PFSK-1 (cell line): ENCODE results near the gene TAX1BP1.

Experiments
- FOXP2 ChIP-seq: optimal IDR thresholded peaks from 2 replicates; pipeline ENCODE3; 2011; ENCODE audit warnings: borderline replicate concordance, control low read depth, inconsistent platforms; ENCODE audit not compliant: insufficient read depth; ENCODE audit errors: extremely low read length, extremely low read depth
- POLR2AphosphoS5 ChIP-seq: IDR thresholded peaks from 2 replicates; pipeline ENCODE4 v1.6.1; 2012; ENCODE audit warnings: low read depth, mild to moderate bottlenecking, control low read depth, low read length, moderate library complexity
- REST ChIP-seq, 2 experiments: IDR thresholded peaks; 2 replicates each; pipeline versions ENCODE4 v1.6.1 to v1.8.0; 2011 to 2012; ENCODE audit warnings: low read depth in 2 of 2, low read length in 2 of 2, control low read depth in 1 of 2, inconsistent platforms in 1 of 2, mild to moderate bottlenecking in 1 of 2, moderate library complexity in 1 of 2; ENCODE audit not compliant: insufficient read depth in 1 of 2
- SIN3A ChIP-seq: IDR thresholded peaks from 2 replicates; pipeline ENCODE4 v1.6.1; 2012; ENCODE audit warnings: mild to moderate bottlenecking, low read length, moderate library complexity, borderline replicate concordance; ENCODE audit not compliant: insufficient read depth
- TAF1 ChIP-seq: IDR thresholded peaks from 2 replicates; pipeline ENCODE4 v1.6.1; 2012; ENCODE audit warnings: low read length, control low read depth, borderline replicate concordance; ENCODE audit not compliant: insufficient read depth

TAX1BP1 gene

GRCh38 chr7:27734583-27734982 lies 5.4 kb upstream of the TAX1BP1 start:
- TF ChIP-seq FOXP2 (no peak), REST (IDR thresholded peaks at IDR 0.05; ENCODE audit: insufficient read depth in 1 of 2, low read depth in 2 of 2, low read length in 2 of 2) (no peak), TAF1 (no peak), SIN3A (no peak)

DNA sequence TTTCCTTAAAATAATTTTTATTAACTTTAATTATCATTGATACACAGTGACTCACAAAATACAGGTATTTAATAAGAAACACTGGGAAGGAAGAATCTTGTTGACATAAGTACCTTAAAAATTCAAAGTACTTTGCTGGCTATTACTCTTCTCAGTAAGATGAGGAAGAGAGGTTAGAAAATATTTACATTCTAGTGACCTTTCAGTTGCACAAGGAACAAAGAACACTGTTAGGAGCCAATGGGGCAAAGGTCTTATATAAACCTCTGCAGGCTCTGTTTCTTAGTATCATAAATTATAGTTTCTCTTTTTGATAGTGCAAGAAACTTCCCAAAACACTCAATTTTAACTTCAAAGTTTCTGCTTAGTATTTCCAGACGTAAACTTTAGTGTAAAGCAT lies 4.8 kb upstream of the TAX1BP1 start:
- TF ChIP-seq POLR2AphosphoS5 (no peak), FOXP2 (no peak), SIN3A (no peak), REST (IDR thresholded peaks at IDR 0.05; ENCODE audit: insufficient read depth in 1 of 2, low read depth in 2 of 2, low read length in 2 of 2) (no peak), TAF1 (no peak)

DNA sequence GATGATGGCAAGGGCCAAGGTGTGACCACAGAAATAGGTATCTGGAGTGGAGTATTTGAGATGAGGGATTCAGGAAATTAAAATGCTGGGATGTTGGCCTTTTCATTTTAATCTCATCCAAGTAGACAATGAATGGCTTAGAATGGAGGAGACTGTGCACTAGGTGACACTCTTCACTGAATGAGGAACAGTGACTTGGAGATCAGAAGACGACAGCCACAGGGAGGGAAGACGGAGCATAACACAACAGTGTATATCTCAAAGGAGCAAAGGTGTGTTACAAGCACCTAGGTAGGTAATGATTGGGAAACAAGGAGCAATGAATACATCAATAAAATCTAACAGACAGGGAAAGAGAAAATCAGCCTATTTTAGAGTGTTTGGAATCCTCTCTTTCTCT lies 4.1 kb upstream of the TAX1BP1 start:
- no peak for TF ChIP-seq REST (IDR thresholded peaks at IDR 0.05; ENCODE audit: insufficient read depth in 1 of 2, low read depth in 2 of 2, low read length in 2 of 2)
- TF ChIP-seq SIN3A, result no peak
- TF ChIP-seq FOXP2, result no peak
- no peak for TF ChIP-seq POLR2AphosphoS5
- no peak for TF ChIP-seq TAF1

DNA sequence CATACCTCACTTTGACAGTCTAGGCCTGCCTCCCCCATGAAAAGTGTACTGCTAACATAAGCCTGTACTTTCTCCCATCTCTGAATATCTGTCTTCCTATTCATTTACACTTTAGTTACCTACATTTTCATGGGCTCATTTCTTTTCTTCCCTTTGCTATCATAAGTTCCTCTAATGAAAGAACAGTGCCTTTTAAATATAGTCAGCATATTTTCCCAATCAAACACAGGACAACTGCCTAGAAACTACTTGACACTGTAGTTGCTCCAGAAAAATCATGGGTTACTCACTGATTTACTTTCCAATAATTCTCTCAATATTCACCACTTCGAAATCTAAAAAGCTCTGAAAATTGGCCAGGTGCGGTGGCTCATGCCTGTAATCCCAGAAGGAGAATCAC lies 2.8 kb upstream of the TAX1BP1 start:
- TF ChIP-seq SIN3A, result no peak

DNA sequence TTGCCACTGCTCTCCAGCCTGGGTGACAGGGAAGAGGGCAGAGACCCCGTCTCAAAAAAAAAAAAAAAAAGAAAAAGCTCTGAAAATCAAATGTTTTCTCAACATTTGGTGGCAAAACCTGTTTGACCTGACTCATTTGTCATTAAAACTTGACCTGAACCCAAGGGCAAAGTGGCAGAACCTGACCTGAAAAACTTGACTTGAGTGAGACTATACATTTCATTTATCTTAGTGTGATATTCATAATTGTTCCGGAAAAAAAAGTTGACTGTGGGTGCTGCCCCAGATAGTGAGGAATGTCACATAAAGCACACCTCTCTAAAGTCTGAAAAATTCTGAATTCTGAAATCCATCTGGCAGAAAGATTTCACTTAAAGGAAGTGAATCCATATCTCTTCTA lies 2.3 kb upstream of the TAX1BP1 start:
- TF ChIP-seq SIN3A (no peak), FOXP2 (no peak), POLR2AphosphoS5 (no peak), REST (IDR thresholded peaks at IDR 0.05; ENCODE audit: insufficient read depth in 1 of 2, low read depth in 2 of 2, low read length in 2 of 2) (no peak), TAF1 (no peak)
